Spinal cord (tissue), 10 donors: Measurements from ENCODE around the gene TTC28. TPM values are rescaled to one million over a fixed set of nuclear protein-coding genes. Genes with fewer than 3 reads are reported as not detected.
A peak's percentile ranks its signal among the peaks of the same experiment; 100 is the strongest.
"Not testable (repeated sequence)": the region's sequence is repeated elsewhere in the genome, so short reads cannot be mapped to it uniquely, and the experiment has no call there.

ENCODE experiments used
- DNase-seq, 6 donors: peaks; one replicate each; pipeline versions ENCODE4 v3.0.0 to v3.0.0-alpha.2; 2013 to 2015; ENCODE audit warnings: low spot score in 6 of 6, low read depth in 4 of 6
- H3K27ac ChIP-seq: one replicate; pipeline ENCODE4 v1.5.1; 2013; ENCODE audit warnings: low read depth, low read length, control low read depth
- H3K27me3 ChIP-seq: one replicate; pipeline ENCODE4 v1.6.1; 2013; ENCODE audit warnings: low read length; ENCODE audit not compliant: control insufficient read depth, insufficient read depth
- H3K36me3 ChIP-seq: one replicate; pipeline ENCODE4 v1.6.1; 2013; ENCODE audit warnings: low read length; ENCODE audit not compliant: control insufficient read depth, insufficient read depth
- H3K4me1 ChIP-seq: one replicate; pipeline ENCODE4 v1.6.1; 2013; ENCODE audit warnings: low read length; ENCODE audit not compliant: control insufficient read depth, insufficient read depth
- H3K4me3 ChIP-seq: one replicate; pipeline ENCODE4 v1.5.1; 2013; ENCODE audit warnings: low read depth, low read length, control low read depth
- H3K9me3 ChIP-seq: one replicate; pipeline ENCODE4 v1.6.1; 2013; ENCODE audit warnings: low read length; ENCODE audit not compliant: control insufficient read depth, insufficient read depth
- WGBS: methylation state at CpG from one replicate; pipeline ENCODE4 v1.1.5; 2013; ENCODE audit warnings: missing lambda C conversion rate; ENCODE audit not compliant: insufficient coverage; 5-methylcytosine and 5-hydroxymethylcytosine counted together
- polyA plus RNA-seq, 2 donors: library from polyadenylated mRNA; unstranded; fragments of 120-200 nt; gene quantifications; one replicate each; pipeline ENCODE4 v1.2.1, GENCODE V29; 2013; ENCODE audit not compliant: insufficient read length in 2 of 2
- total RNA-seq, 2 donors: library from RNA; depleted of rRNA in 1 of 2; stranded (reverse); fragments of 120-200 nt in 1 of 2; fragments of >200 nt in 1 of 2; gene quantifications; one replicate each; pipeline versions ENCODE4 v1.2.3 to v1.2.4, GENCODE V29; 2013 to 2014
- donor health status: healthy.

Gene TTC28
- total and polyA plus RNA-seq, 4 donors = 19.4 to 44.0 (median 30.4) TPM

- DNase-seq = peak in 1 of 6 donors; percentile 2
- no CpG with 5 or more reads among the region's 4 CpGs for WGBS
- Histone ChIP-seq H3K36me3 (no peaks in the 10 kb centered on the region), H3K9me3 (peaks cover 2% of the 10 kb centered on the region), H3K27ac (no peak overlapping the region), H3K4me3 (no peak overlapping the region), H3K4me1 (no peaks in the 10 kb centered on the region), H3K27me3 (no peaks in the 10 kb centered on the region)
Observed at GRCh38 chr22:28547132-28547842, 132.4 kb downstream of the TTC28 start.

- H3K4me3 ChIP-seq = no peak overlapping the region
- DNase-seq = no peak
- no peaks in the 10 kb centered on the region for H3K36me3 ChIP-seq
- H3K9me3 ChIP-seq = peaks cover 3% of the 10 kb centered on the region
- no CpG with 5 or more reads among the region's 2 CpGs for WGBS
- H3K4me1 ChIP-seq = no peaks in the 10 kb centered on the region
- no peak overlapping the region for H3K27ac ChIP-seq
- H3K27me3 ChIP-seq = no peaks in the 10 kb centered on the region
Observed at GRCh38 chr22:28544431-28544868, 135.2 kb downstream of the TTC28 start.

GRCh38 chr22:28542980-28543621 is 136.5 kb downstream of the TTC28 start:
- no peaks in the 10 kb centered on the region for H3K27me3 ChIP-seq
- peaks cover 3% of the 10 kb centered on the region for H3K9me3 ChIP-seq
- H3K27ac ChIP-seq = no peak overlapping the region
- no peak for DNase-seq
- no peak overlapping the region for H3K4me3 ChIP-seq
- no CpG with 5 or more reads among the region's 1 CpG for WGBS
- no peaks in the 10 kb centered on the region for H3K4me1 ChIP-seq
- no peaks in the 10 kb centered on the region for H3K36me3 ChIP-seq

GRCh38 chr22:28541137-28541536 is 138.5 kb downstream of the TTC28 start:
- 56% methylated on average over 1 of the region's 2 CpGs for WGBS
- Histone ChIP-seq H3K4me1 (no peaks in the 10 kb centered on the region), H3K4me3 (no peak overlapping the region), H3K27ac (no peak overlapping the region), H3K27me3 (no peaks in the 10 kb centered on the region), H3K36me3 (no peaks in the 10 kb centered on the region), H3K9me3 (peaks cover 3% of the 10 kb centered on the region)
- DNase-seq = no peak

- Histone ChIP-seq H3K9me3 (peaks cover 3% of the 10 kb centered on the region), H3K4me3 (no peak overlapping the region), H3K27ac (no peak overlapping the region), H3K36me3 (no peaks in the 10 kb centered on the region), H3K4me1 (no peaks in the 10 kb centered on the region), H3K27me3 (no peaks in the 10 kb centered on the region)
- WGBS = 86% methylated on average over 2 of the region's 2 CpGs
- DNase-seq = no peak
Observed at GRCh38 chr22:28538922-28539321, 140.7 kb downstream of the TTC28 start.

- not testable (repeated sequence) for H3K27me3 ChIP-seq, H3K4me3 ChIP-seq, H3K36me3 ChIP-seq, H3K27ac ChIP-seq, DNase-seq, H3K9me3 ChIP-seq, H3K4me1 ChIP-seq
- WGBS = no CpG with 5 or more reads among the region's 4 CpGs
Observed at GRCh38 chr22:28530565-28530964, 149.1 kb downstream of the TTC28 start.

- not testable (repeated sequence) for DNase-seq, H3K27me3 ChIP-seq, H3K27ac ChIP-seq, H3K36me3 ChIP-seq, H3K9me3 ChIP-seq, H3K4me3 ChIP-seq, H3K4me1 ChIP-seq
- WGBS = 100% methylated on average over 4 of the region's 10 CpGs
Observed at GRCh38 chr22:28529144-28529543, 150.5 kb downstream of the TTC28 start.

- Histone ChIP-seq H3K36me3 (no peaks in the 10 kb centered on the region), H3K9me3 (no peaks in the 10 kb centered on the region), H3K27ac (no peak overlapping the region), H3K27me3 (no peaks in the 10 kb centered on the region), H3K4me1 (no peaks in the 10 kb centered on the region), H3K4me3 (no peak overlapping the region)
- WGBS = 71% methylated on average over 2 of the region's 3 CpGs
- DNase-seq = no peak
Observed at GRCh38 chr22:28521451-28521850, 158.2 kb downstream of the TTC28 start.

- Histone ChIP-seq H3K4me1 (no peaks in the 10 kb centered on the region), H3K27me3 (no peaks in the 10 kb centered on the region), H3K36me3 (no peaks in the 10 kb centered on the region), H3K4me3 (no peak overlapping the region), H3K9me3 (no peaks in the 10 kb centered on the region), H3K27ac (peak overlapping the region; percentile 43)
- WGBS = 39% methylated on average over 3 of the region's 3 CpGs
- DNase-seq = peak in 5 of 6 donors; percentile 9 to 60 (median 26)
Observed at GRCh38 chr22:28514321-28514821, 165.3 kb downstream of the TTC28 start.

GRCh38 chr22:28512387-28512786 is 167.3 kb downstream of the TTC28 start:
- not testable (repeated sequence) for H3K27ac ChIP-seq, H3K27me3 ChIP-seq, H3K4me3 ChIP-seq, H3K36me3 ChIP-seq, H3K4me1 ChIP-seq, H3K9me3 ChIP-seq, DNase-seq
- WGBS = no CpG with 5 or more reads among the region's 2 CpGs
